Measurements from ENCODE around the gene FAM83G.
"Not testable (repeated sequence)": the region's sequence is repeated elsewhere in the genome, so short reads cannot be mapped to it uniquely, and the experiment has no call there.

FAM83G gene

DNA sequence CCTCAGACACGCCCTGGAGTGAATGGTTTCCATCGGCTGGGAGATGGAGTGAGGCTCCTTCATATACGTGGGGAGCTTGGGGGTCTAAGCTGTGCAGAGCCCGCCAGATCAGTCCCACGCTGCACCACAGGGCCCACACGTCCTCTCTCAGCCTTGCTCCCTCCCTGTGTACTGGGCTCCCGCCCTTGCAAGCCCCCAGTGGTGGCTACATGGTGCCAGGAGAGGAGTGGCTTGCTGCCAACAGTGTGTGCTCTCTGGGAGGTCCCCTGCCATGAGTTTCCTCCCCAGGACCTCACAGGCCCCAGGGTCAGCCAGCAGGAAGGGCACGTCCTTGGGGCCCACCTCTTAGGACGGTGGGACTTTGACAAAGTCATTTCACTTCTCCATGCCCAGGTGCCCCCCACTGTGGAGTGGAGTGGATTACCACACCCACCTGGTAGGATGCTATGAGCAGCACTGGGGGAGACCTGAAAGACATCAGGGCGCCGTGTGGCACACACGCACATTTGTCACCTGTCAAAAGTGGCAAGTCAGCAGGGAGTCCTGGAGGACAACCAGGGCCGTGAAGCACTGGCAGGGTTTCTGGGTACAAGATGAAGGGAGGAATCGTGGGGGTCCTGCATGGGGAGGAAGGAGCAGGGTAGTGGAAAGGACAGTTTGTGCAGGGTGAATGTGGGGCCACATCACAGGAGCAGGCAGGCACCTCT lies 38.9 kb downstream of the FAM83G start:
- no peak for DNase-seq

GRCh38 chr17:18964550-18964949 lies 40.0 kb downstream of the FAM83G start:
- no peak for DNase-seq

- no peak for DNase-seq
Measured at GRCh38 chr17:18964018-18964351, 40.6 kb downstream of the FAM83G start.

DNA sequence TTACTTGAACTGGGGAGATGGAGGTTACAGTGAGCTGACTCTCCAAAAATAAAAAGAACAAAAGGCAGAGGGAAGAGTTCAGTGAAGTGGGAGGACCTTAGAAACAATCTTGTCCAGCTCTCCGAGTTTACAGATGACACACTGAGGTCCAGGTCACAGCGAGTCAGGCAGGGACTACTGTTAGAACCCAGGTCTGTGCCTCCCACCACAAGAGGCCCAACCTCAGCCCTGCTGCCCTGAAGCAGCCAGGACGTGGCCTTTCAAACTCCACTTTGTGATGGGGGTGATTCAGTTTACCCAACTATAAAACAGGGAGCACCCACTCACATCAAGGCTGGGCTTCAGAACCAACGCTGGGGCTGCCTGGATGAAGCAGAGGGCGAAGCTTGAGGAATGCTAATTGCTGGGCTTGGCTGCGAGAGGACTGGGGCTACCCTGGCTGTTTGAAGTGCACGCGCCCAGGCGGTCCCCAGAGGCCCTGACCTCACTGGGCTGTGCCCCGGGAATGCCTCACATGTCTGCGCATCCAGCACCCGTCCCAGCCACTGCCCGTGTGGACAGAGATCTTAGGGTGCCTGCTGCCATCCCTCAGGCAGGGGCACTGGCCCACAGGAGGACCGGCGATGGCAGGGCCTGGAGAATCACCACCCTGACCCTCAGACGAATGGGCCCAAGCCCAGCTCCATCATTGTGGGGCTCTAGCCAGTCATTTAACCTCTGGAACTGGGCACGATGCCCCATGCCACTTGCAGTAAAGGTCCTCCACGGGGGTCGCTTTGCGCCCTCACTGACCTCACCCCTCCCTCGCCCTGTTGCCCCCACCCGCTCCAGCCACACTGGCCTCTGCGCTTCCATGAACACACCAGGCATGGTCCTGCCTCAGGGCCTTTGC lies 41.2 kb downstream of the FAM83G start:
- no peak for DNase-seq

DNA sequence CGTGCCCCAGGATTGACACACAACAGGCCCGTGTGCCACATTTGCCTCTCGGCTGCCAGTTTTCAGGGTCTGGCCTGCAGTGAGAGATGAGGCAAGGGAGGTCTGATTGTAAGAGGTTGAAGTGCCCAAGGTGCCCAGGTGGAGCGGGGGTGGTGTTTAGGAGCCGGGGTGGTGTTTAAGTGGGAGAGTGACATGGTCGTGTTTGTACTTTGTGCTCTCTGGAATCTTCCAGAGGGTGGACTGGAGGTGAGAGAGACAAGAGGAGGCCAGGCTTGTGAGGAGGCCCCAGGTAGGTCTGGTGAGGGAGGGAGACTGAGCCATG lies 42.1 kb downstream of the FAM83G start:
- no peak for DNase-seq

- no peak for DNase-seq
Measured at GRCh38 chr17:18961634-18962493, 42.7 kb downstream of the FAM83G start.

- DNase-seq = peak; percentile 65
Measured at GRCh38 chr17:18960803-18961511, 43.6 kb downstream of the FAM83G start.

- no peak for DNase-seq
Measured at GRCh38 chr17:18960241-18960665, 44.3 kb downstream of the FAM83G start.

- no peak for DNase-seq
Measured at GRCh38 chr17:18959845-18960240, 44.7 kb downstream of the FAM83G start.

DNA sequence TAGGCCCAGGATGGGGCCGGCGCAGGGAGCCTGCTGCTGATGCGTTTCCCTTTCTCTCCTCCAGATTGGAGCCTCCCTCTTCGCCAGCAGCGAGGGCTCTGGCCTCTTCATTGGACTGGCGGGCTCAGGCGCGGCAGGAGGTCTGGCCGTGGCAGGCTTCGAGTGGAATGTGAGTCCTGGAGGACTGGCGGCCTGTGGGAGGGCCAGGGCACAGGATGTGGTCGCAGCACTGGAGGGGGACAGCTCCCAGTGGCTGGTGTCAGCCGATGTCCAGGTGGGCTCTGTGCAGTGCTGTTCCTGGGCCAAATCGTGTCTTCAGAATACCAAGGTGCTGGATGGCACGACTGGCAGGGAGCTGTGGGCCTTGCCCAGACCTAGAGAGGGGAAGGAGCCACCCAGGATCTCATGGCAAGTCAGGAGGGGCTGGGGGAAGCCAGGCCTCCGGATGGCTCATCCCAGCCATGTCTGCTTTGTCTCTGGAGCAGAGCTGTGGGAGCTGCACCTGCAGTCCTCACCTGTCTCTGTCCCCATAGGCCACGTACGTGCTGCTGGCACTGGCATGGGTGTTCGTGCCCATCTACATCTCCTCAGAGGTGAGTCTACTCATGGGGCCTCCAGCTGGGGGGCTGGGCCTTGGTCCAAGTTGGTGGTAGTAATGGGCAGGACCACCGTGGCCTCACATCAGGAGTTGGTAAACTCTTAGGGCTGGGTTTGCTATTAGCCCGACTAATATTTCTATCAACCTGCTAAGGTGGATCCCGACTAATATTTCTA lies 45.3 kb downstream of the FAM83G start:
- no peak for DNase-seq

GRCh38 chr17:18958611-18959010 lies 46.0 kb downstream of the FAM83G start:
- DNase-seq = no peak

DNA sequence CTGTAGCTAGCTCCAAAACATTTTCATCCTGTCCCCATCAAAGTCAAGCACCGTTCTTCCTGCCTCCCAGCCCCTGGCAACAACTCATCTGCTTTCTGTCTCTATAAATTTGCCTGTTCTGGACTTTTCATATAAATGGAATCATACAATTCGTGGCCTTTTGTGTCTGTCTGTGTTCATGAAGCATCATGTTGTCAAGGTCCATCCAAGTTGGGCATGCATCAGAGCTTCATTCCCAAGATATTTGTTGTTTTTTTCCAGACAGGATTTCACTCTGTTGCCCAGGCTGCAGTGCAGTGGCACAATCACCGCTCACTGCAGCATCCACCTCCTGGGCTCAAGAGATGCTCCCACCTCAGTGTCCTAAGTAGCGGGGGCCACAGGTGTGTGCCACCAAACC lies 46.7 kb downstream of the FAM83G start:
- DNase-seq = no peak

DNA sequence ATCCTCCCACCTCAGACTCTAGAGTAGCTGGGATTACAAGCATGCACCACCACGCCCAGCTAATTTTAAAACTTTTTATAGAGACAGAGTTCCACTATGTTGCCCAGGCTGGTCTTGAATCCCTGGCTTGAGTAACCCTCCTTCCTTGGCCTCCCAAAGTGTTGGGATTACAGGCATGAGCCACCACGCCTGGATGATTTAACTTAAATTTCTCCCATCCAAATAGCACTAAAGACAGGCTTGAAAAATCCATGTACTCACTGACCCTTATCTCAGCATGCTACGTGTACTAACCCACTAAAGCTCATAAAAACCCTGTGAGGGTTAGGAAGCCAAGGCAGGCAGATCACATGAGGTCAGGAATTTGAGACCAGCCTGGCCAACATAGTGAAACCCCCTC lies 48.0 kb downstream of the FAM83G start:
- DNase-seq = no peak

- not testable (repeated sequence) for DNase-seq
Measured at GRCh38 chr17:18956021-18956420, 48.5 kb downstream of the FAM83G start.

- DNase-seq = no peak
Measured at GRCh38 chr17:18955009-18955408, 49.6 kb downstream of the FAM83G start.

DNA sequence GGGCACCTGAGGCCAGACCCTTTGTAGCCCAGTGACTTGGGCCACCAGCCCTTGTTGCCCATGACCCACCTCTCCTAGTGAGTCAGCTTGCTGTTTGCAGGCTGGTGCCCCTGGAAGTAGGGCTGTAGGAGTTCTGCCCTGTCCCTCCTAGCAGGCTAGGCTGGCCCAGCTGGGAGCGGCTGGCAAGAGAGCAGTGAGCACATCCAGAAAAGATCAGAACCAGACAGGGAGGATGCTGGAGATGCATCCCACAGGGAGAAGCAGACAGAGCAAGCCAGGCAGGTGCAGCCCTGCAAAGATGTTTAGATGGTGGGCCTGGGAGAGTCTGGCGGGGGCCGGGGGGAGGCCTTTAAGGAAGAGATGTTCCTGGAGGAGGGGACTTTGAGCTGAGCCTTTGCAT lies 50.2 kb downstream of the FAM83G start:
- no peak for DNase-seq

GRCh38 chr17:18953231-18953728 lies 51.3 kb downstream of the FAM83G start:
- no peak for DNase-seq

- no peak for DNase-seq
Measured at GRCh38 chr17:18951941-18952842, 52.4 kb downstream of the FAM83G start, which contains the start of gene SLC5A10. Gene SLC5A10 (plus strand): TSS chr17:18952165. CDS start chr17:18952206, 41 bp downstream.

- DNase-seq = no peak
Measured at GRCh38 chr17:18950944-18951905, 53.3 kb downstream of the FAM83G start.
